Measurements from ENCODE around the gene PNCK.

Gene PNCK

DNA sequence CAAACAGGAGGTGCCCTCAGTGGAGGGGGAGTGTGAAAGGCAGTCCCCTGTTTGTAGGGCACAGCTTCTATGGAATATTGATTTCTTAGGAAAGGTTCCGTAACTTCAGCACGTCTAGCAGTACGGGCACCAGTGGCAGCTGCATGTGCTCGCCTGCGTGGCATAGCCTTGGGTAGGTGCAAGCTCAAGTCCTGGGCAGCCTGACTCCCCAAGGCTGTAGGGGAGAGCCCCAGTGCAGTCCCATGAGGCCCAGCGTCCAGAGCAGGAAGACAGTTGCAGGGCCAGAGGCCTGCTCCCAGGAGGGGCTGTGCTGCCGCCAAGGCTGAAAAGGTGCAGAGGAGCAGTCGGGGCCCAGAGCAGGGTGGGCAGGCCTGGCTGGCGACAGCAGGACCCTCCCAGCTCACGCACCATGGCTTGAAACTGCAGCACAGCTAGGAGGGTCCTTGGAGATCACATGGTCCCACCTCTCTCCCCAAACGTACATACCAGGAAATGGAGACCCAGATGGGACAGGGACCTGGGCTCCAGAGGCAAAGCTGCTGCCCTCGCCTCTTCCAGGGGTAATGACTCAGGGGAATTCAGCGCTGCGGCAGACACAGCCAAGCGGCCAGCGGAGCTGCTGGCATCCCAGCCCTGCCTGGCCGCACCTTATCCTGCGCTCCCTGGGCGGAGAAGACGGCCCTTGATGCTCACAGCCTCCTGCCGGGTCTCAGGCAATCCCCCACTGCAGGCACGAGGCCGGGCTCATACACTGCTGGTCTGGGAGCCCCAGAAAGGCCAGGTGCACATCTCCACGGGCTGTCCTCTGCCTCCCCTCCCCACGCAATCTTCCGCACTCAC lies 32.7 kb downstream of the PNCK start:
- DNase-seq (ENCODE audit: low read depth) = no peak

DNA sequence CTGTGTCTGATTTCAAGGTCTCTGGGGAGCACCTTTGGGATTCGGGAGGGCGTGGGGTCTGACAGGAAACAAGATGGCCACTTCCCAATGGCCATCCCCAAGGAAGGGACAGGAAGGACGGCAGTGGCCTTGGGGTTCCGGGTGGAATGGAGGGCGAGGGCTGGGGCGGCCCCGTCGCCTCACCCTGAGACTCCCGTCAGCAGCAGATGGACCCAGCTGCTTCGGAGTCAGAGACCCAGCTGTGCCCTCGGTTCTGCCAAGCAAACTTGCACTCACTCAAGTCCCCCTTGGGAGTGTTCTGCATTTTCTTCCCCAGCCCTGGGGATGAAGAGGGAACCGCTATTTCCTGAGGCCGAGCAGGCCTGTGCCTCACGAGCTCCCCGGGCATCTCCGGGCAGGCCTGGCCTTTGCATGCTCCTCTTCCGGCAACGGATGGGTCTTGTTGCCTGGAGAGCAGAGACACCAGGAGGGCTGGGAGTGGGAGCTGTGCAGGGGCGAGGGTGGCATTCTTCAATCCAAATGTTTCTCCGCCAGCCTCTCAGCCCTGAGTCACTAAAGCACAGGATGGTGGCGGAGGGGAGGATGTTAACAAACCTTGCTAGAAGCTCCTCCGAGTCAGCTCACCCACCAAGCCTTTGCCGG lies 33.4 kb downstream of the PNCK start:
- no peak for DNase-seq (ENCODE audit: low read depth)

DNA sequence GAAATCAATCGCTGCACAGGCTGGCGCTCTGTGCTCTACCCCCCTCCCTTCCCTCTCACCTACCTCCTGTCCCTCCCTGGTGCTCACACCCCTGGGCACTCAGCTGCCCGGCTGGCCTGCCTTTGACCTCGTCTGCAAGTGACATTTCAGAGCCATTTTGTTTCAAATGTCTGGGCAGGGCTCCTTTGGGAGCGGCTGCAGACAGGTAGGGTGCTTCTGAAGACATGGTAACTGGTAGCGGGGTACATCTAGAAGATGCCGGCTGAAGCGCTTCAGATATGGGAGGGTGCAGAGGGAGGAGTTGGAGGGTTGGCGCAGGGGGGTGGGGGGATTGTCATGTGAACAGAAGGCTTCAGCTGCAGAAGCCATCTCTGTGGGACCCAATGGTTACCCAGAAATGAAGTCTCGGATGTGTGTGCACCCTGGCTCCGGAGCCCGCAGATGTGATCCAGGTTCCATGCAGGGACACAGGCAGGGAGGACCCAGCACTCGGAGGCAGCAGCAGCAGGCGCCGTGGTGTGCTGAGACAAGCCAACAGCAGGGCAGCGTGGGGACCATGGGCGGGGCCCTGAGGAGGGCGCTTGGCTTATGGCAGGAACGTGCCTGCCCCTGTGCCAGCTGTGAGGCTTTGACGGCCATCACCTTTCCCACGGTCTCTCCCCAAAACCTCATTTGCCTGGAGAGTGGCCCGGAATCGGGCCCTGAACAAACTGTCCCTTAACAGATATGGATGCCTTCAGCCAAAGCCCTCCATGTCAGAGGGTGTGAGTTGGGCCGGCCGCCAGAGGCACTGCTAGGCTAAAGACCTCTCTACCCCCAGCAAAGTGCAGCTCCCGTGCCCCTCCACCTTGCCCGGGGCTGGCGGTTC lies 34.2 kb downstream of the PNCK start:
- DNase-seq (ENCODE audit: low read depth) = no peak

DNA sequence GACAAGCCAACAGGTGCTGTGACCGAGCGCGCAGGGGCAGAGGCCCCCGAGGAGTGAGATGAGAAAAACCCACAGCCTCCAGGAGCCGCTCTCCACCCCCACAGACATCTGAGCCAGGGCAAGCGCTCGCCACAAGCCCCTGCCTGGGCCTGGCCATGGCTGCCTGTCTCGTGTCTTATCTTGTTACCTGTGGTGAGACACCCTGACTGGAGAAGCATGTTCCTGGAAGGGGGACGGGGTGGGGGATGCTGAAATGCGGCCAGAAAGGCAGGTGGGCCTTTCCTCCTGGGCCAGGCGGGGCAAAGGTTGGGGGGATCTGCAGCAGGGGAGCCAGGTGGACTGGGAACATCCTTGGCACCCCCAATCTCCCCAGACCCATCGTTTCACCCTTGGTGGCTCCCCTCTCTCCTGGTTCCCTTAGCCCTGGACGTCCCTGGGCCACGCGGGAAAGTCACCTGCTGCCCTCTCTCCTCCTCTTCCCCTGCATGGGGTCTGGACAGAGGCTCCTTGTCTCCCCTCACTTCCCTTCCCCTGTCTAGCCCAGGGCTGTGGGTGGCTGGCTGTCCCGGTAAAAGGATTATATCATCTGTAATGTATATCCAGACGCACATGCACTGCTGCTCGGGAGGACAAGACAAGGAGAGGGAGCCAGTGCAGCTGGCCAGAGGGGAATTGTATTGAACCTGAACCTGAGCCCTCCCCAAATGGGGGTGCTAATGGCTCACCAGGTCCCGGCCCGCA lies 35.0 kb downstream of the PNCK start:
- no peak for DNase-seq (ENCODE audit: low read depth)

DNA sequence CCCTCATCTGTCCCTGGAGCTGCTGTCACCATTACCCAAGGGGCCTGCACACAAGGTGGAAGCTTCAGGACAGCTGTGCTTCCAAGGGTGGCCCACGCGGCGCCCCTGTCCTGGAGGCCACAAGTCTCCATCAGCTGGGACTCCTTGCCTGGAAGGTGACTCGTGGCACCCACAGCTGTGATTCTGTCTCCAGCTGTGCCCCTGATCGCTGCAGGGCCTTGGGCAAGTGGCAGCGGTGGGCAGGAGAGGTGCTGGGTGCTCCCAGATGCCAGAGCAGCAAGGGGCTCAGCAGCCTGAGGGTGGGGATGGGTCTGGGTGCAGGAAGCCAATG lies 35.6 kb downstream of the PNCK start:
- no peak for DNase-seq (ENCODE audit: low read depth)

GRCh38 chrX:153637121-153638040 lies 36.2 kb downstream of the PNCK start:
- no peak for DNase-seq (ENCODE audit: low read depth)

DNA sequence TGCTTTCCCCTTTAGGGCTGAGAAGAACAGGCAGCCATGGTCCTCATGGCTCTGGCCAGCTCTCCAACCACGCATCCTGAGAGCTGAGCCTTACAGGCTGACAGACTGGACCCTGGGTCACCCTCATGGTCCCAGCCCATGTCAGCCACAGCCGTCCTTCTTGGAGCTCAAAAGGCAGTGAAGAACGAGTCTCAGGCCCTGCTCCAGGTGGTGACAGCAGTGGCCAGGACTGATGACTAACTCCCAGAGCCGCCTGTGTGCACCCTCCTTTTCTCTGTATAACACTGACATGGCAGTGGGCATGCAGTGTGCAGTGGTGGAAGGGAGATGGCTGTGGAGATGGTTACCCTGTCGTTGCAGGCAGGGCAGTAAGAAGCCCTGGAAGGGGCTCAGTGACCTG lies 36.9 kb downstream of the PNCK start:
- DNase-seq (ENCODE audit: low read depth) = no peak

GRCh38 chrX:153635788-153636668 lies 37.6 kb downstream of the PNCK start:
- DNase-seq (ENCODE audit: low read depth) = no peak

GRCh38 chrX:153635388-153635787 lies 38.2 kb downstream of the PNCK start:
- no peak for DNase-seq (ENCODE audit: low read depth)

GRCh38 chrX:153634832-153635231 lies 38.8 kb downstream of the PNCK start:
- no peak for DNase-seq (ENCODE audit: low read depth)

DNA sequence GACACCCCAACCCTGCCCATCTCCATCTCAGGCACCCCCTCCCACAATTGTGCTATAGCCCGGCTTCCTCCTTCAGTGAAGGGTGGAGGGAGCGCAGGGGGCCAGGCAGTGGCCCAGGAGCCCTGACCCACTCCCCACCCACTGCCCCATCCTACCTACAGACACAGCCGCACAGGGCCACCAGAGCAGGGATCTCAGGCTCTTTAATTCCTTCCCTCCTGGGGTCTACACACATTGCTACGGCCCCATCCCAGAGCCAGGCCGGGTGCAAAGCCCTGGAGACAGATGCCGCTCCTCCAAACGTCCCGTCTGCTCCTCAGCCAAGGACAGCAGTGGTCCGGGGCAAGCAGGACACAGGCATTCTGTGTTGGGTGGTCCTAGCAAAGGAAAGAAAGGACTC lies 39.4 kb downstream of the PNCK start:
- DNase-seq (ENCODE audit: low read depth) = no peak

DNA sequence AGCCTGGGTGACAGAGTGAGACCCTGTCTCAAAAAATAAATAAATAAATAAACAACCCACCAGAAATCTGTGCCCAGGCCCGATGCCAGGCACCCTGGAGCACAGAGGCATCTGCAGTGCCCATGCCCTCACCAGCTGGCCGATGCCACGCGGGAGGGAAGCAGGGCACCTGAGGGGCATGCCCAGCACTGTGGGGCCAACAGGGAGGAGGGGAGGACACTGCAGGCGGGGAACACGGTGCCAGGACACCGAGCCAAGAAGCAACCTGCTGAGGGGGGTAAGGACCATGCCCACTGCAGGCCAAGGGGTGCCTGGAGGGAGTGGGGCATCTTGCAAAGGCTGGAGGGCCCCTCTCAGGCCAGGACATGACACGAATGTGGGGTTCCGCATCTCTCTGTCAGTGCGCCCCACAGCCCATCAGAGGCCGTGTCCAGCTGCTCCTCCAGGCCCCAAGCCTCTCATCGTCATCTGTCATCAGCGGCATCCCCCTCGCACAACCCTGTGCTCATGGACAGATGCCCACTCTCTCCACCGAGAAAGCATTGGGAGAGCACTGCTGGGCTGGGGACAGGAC lies 39.9 kb downstream of the PNCK start:
- no peak for DNase-seq (ENCODE audit: low read depth)

- no peak for DNase-seq (ENCODE audit: low read depth)
Measured at GRCh38 chrX:153633048-153633447, 40.6 kb downstream of the PNCK start.

GRCh38 chrX:153632595-153632946 lies 41.0 kb downstream of the PNCK start:
- DNase-seq (ENCODE audit: low read depth) = no peak

DNA sequence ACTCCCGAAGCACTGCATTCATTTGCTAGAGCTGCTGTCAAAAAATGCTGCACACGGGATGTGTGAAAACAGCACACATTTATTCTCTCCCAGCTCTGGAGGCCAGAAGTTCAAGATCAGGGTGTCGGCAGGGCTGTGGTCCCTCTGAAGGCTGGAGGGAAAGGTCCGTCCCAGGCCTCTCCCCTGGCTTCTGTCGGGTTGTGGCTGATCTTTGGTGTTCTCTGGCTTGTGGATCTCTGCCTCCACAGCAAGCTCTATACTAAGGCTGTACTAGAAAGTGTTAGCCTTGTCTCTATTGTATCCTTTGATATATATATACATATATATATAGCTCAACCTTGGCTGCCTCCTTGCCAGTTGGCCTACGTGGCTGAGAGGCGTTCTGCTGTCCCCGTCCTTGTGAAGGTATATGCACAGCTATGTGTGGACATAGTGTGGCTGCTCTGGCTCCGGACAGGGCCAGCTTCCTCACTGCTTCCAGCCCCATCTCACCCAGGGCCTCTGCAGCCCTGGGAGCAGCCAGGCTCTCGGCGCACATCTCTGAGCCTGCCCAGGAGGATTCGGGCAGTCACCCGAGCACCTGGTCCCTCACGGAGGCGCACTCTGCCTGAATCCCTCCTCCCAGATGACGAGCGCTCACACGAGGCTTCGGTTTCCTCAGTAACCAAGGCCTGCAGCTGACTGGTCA lies 41.6 kb downstream of the PNCK start:
- no peak for DNase-seq (ENCODE audit: low read depth)

DNA sequence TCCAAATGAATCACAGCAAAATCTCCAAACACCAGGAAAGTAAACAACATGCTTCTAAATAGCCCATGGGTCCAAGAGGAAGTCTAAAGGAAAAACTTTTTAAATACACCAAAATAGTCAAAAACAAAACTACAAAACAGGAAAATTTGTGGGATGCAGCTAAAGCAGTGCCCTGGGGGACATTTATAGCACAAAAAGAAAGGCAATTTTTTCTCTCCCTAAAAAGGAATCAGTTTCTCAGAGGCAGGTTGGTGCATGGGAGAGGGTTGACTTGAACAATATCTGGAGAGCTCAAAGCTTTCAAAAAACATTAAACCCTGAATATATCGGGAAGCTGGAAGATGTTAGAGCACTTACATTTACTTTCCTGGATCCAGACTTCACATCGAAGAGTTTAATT lies 42.3 kb downstream of the PNCK start:
- DNase-seq (ENCODE audit: low read depth) = no peak

- no peak for DNase-seq (ENCODE audit: low read depth)
Measured at GRCh38 chrX:153628665-153629064, 44.9 kb downstream of the PNCK start.

GRCh38 chrX:153628129-153628528 lies 45.5 kb downstream of the PNCK start:
- no peak for DNase-seq (ENCODE audit: low read depth)

GRCh38 chrX:153627675-153628111 lies 45.9 kb downstream of the PNCK start:
- DNase-seq (ENCODE audit: low read depth) = no peak
